Myocyte (in vitro differentiated cells): ENCODE data around the gene ANKRD50. TPM values are rescaled to one million over a fixed set of nuclear protein-coding genes. Genes with fewer than 3 reads are reported as not detected.
A peak's percentile ranks its signal among the peaks of the same experiment; 100 is the strongest.

Source experiments
- DNase-seq: peaks from one replicate; pipeline ENCODE4 v3.0.0-alpha.2; 2012; ENCODE audit warnings: low read depth
- polyA plus RNA-seq: library from polyadenylated mRNA; unstranded; fragments of >200 nt; gene quantifications from one replicate; pipeline ENCODE4 v1.2.1, GENCODE V29; 2012; ENCODE audit warnings: missing spikeins
- total RNA-seq: library from RNA; depleted of rRNA; stranded (reverse); fragments of >200 nt; gene quantifications from 2 replicates; pipeline ENCODE4 v1.2.3, GENCODE V29; 2014

ANKRD50 gene, protein sequence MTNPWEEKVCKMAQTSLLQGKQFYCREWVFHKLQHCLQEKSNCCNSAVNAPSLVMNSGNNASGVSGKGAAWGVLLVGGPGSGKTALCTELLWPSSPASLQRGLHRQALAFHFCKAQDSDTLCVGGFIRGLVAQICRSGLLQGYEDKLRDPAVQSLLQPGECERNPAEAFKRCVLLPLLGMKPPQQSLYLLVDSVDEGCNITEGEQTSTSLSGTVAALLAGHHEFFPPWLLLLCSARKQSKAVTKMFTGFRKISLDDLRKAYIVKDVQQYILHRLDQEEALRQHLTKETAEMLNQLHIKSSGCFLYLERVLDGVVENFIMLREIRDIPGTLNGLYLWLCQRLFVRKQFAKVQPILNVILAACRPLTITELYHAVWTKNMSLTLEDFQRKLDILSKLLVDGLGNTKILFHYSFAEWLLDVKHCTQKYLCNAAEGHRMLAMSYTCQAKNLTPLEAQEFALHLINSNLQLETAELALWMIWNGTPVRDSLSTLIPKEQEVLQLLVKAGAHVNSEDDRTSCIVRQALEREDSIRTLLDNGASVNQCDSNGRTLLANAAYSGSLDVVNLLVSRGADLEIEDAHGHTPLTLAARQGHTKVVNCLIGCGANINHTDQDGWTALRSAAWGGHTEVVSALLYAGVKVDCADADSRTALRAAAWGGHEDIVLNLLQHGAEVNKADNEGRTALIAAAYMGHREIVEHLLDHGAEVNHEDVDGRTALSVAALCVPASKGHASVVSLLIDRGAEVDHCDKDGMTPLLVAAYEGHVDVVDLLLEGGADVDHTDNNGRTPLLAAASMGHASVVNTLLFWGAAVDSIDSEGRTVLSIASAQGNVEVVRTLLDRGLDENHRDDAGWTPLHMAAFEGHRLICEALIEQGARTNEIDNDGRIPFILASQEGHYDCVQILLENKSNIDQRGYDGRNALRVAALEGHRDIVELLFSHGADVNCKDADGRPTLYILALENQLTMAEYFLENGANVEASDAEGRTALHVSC (N-terminal part only)
- 20.0 and 20.8 TPM in 2 replicates for total RNA-seq
- 9.4 TPM for polyA plus RNA-seq

DNA sequence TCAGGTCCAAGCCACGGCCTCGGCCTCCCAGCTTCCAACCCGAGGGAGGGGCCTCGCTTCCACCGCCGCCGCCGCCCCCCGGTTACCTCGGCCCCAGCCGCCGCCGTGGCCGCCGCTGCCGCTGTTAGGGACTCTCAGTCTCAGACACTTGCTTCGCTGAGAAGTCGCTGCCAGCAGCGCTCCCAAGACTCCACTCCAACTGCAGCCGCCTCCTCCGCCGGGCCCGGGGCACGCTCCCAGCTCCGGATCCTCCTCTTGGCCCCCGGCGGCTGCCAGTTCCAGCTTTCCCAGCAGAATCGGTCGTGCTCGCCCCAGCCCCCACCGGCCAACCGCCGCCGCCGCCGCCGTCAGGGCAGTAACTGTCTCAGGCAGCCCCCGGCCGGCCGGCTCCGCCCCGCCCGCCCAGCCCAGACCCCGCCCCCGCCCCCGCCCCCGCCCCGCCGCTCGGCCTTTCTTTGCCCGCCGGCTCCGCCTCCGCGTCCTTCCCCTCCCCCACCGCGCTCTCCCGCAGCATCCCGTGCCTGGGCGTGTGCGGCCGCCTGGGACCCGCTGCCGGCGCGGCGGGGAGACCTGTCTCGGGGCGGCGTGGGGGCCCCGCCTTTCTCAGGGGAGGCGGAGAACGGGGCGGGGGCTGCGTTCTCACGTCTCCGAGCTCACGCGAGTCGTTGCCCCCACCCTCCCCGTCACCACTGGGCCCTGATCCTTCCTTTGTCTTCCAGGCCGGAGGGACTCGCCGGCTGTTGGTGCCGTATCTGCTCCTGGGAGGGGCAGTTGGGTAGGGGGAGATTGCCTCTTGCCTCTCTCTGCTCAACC lies at the start of gene ANKRD50:
ANKRD50 (minus strand) TSS at position 361 of the 813 bp plus-strand sequence. CDS start 2,221 bp downstream, outside the sequence.
- DNase-seq, result peak; percentile 97

DNA sequence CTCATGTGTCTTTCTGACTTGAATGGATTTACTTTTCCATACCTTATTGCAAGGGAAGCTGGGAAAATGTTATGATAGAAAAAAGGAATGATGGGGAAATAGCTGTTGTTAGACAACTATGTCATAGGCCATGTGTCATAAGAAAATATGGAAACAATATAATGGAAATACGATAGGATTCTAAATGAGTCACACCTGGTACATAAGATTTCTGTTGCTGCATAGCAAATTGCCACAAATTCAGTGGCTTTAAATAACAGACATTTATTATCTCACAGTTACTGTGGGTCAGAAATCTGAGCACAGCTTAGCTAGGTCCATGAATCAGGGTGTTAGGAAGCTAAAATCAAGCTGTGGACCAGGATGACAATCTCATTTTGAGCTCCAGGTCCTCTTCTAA lies 44.6 kb upstream of the ANKRD50 start:
- no peak for DNase-seq

GRCh38 chr4:124754681-124755080 lies 42.1 kb upstream of the ANKRD50 start:
- DNase-seq, result no peak

DNA sequence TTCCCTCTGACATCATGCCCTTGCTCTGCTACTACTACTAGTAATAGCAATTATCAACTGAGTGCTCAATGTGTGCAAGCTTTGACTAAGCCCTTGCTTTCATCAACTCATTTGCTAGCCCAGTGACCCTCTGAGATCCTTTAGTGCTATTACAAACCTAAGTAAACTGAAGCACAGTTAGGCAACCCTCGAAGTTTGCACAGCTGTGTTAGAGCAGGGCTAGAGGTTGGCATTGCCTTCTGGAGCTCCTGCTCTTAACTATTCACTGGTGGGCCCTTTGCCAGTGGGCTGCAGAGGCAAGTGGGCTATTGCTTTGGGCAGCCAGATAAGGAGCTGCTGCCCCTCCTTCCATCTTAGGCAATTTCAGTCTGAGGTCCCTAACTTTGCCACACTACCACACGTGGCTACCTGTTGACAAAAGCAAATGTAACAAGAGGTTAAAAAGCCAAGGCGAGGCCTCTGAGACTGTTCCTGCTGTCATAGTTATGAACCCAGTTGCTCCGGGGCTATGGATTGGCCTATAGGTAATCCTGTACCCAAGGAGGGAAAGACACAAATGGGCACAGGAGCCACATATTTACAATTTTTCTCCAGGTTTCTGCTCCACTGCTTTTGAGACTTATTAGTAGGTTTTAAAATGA lies 41.5 kb upstream of the ANKRD50 start:
- DNase-seq, result no peak

DNA sequence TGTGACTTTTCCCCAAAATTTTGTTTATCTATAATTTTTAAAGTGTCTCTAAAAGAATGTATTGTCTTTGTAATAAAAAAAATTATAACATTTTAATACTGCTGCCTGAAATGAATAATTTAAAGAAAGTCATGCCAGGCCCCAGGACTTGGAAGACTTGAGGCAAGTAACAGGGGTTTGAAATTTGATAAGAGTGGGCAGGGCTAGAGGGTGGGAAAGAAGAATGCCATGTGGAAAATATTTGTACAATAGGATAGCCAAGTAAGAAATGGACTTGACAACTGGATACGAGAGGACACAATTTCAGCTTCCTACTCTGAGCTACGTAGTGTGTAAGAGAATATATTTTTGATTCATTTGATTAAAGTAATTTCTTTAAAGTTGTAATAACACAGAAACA lies 36.9 kb upstream of the ANKRD50 start:
- peak; percentile 28 for DNase-seq

- no peak for DNase-seq
Observed at GRCh38 chr4:124748965-124749364, 36.4 kb upstream of the ANKRD50 start.

DNA sequence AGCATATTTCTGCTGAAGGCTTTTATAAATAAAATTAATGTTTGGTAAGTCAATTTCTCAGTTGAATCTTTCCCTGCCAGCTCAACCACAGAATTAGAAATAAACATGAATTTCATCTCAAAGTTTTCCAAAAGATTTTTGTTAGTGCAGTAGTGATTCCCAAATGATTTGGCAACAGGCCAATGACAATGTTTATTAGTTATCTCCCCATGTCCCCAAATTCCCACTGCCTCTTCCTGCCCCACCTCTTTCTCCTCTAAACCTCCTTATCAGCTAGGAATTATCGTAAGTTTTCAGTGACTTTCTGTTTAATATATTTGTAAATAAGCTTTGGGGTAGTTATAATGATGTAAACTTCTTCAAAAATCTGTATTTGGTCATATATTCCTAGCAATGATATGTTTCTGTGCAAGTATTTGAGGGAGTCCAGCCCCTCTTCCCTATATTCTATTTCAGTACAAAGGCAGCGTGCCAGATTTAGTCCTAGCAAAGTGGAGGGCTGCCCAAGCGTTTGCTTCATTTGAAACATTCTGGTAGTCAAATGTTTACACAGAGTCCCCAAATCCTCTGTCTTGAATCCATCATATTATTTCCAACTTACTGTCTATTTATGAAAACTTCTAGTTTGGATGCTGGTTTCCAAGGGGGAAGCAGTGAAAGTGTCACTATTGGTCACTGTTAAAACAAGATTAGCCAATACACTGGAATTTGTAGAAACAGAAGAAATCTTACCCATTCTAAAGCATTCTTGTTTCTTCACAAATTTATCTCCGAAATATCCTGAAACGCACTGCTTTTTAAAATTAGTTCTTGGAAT lies 33.7 kb upstream of the ANKRD50 start:
- DNase-seq, result no peak

- DNase-seq, result no peak
Observed at GRCh38 chr4:124743711-124744110, 31.2 kb upstream of the ANKRD50 start.

DNA sequence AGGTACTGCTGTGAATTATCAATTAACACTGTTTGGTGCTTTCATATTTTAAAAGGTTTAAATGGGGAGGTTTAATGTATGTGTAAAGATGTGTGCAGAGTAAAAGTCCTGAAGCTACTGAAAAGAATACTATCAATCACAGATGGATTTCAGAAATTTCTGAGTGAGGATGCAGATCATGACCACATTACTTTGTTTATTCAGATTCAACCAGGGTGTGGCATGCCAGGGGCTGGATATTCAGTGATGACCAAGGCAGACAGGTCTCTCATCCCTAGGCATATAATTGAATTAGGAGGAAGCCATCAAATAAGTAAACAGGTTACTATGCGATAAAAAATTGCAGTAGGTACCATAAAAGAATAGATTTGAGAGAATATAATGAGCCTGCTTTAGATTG lies 28.0 kb upstream of the ANKRD50 start:
- no peak for DNase-seq

DNA sequence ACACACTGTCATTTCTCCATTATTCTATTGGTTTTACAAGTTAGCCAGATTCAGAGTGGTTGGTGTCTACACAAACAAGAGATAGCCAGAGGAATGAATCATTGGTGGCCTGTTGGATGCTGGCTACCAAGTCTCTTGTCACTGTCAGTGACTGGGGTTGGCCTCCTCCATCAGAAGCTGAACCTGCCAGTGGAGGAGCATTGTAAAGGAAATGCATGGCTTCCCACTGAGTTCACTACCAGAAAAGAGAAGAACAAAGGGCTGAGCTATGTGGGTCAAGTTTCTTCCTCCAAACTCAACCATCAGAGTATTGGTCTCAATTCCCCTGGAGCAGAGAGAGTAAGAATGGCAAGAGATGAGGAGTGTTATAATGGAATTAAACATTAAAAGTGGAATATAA lies 26.5 kb upstream of the ANKRD50 start:
- no peak for DNase-seq

GRCh38 chr4:124737619-124738018 lies 25.1 kb upstream of the ANKRD50 start:
- no peak for DNase-seq

- no peak for DNase-seq
Observed at GRCh38 chr4:124736526-124736925, 24.0 kb upstream of the ANKRD50 start.

DNA sequence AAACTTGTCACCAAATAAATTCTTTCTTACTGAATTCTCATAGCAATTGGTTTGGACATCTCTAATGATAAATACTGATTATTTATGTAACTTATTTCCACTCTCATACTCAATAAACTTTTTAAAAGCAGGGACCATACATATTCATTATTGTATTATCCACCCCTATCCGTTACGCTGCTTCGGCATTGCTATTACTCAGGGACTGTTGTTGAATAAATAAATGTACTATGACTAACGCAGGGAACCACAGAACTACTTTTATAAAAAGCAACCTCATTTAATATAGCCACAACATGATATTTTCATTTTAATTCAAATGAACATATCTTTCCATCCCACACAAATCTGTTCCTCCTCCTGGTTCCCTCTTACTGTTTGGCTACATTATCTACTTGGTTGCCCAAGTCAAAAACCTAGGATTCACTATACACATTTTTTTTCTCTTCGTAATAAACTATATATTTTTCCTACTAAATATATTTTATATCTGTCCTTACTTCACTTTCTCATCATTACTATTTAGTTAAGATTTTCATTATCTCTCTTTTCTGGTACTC lies 14.9 kb upstream of the ANKRD50 start:
- DNase-seq, result no peak

DNA sequence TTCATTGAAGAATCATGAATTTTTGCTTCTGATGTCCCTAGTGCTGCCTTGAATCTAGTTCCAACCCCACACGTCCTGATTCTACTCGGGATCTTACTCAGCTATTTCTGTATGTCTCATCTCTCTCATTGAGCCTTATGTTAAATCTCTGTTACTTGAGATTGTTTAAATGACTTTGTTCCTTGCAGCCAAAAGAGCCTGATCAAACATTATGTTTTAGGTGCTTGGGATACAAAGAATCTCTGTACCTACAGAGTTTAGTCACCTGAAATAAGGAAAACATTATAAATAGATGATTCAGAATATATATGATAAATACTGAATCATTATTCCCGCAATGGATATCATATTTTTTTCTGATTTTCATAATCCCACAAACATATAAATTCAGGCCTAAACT lies 13.7 kb upstream of the ANKRD50 start:
- no peak for DNase-seq

DNA sequence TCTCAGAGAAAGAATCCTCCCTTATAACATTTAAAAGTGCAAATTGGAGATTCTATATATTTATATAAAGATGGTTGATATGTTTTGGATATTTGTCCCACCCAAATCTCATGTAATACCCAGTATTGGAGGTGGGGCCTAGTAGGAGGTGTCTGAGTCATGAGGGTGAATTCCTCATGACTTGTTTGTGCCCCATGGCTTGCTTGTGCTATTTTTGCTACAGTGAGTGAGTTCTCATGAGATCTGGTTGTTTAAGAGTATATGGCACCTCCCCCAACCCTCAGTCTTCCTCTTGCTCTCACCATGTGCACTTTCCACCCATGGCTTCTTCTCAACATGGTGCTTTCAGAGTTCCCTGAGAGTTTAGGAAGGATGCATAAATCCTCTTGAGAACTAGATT lies 9.5 kb upstream of the ANKRD50 start:
- DNase-seq, result peak; percentile 61

DNA sequence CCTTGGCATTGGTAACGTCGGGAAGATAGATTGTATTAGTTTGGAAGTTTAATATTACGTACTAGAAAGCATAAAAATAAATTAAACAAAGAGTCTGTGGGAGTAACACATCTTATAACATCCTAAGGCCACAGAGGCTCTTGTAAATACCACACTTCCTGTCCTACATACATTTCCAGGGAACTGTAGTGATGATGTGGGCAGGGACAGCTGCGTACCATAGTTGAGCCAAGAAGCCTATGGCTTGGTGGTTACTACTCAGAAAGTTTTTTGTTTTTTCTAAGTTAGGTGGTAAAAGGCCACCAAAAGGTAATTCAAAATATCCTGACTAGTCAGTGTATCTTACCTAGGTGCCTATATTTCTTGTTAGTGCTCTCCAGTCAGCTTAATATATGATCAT lies 4.6 kb upstream of the ANKRD50 start:
- no peak for DNase-seq

GRCh38 chr4:124713185-124713592 lies 657 bp upstream of the ANKRD50 start:
- peak; percentile 91 for DNase-seq

DNA sequence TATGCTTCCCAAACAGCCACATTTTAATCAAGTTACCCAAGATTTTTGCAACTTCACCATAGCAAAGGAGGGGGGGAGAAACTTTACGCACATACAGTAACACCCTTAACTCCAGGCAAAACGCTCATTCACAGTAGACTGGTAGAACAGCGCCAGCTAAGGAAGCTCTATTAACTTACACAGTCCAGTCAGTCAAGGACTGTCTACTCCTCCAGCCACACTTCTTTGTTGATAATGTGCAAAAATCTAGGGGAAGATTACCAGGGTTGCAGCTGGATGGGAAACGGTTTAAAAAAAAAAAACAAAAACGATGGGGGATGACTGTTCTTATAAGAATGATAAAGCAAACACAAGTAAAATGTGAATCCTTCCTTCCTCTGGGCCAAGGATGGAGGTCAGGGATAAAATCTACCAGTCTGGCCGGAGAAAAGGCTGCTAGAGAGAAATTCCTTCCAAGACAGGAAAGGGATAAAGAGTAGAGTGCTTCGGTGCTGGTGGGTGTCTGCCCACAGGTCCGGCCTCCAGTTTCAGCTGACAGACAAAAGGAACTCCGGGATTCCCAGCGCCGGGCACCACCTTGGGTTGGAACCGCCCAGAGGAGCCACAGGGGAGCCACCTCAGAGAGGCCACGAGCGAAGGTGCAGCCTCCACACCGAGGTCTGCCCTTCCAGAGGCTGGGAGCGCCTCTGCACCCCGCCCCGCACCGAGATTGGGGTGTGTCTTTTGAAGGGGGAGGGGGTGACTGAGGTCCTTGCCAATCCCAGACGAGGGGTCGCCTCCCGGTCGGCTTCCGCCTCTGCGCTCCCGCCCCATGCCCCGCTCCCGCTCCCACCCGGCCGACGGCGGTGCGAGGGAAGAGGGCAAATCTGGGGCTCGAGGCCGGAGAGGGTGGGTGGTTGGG lies 811 bp downstream of the ANKRD50 start:
- DNase-seq, result peak; percentile 74
